ENCODE results near the gene ACP6.
A peak's percentile ranks its signal among the peaks of the same experiment; 100 is the strongest.

ACP6 gene

DNA sequence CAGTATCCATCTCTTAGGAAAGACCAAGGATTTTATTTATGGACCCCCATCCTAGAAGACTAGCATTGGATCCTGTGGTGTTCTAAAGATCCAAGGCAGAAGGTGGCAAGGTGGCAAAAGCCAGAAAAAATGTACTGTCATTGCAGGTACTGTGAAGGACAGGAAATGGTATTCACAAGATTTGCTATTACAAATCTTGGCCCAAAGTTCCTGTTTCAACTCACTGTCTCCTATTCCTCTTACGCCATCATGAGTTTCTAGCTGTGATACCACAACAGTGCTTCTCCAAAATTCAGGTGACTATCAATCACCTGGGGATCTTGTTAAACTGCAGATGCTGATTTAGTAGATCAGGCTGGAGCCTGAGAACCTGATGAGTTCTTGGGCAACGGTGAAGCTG lies 21.4 kb downstream of the ACP6 start:
- no peak for DNase-seq (ENCODE audit: low read depth)

DNA sequence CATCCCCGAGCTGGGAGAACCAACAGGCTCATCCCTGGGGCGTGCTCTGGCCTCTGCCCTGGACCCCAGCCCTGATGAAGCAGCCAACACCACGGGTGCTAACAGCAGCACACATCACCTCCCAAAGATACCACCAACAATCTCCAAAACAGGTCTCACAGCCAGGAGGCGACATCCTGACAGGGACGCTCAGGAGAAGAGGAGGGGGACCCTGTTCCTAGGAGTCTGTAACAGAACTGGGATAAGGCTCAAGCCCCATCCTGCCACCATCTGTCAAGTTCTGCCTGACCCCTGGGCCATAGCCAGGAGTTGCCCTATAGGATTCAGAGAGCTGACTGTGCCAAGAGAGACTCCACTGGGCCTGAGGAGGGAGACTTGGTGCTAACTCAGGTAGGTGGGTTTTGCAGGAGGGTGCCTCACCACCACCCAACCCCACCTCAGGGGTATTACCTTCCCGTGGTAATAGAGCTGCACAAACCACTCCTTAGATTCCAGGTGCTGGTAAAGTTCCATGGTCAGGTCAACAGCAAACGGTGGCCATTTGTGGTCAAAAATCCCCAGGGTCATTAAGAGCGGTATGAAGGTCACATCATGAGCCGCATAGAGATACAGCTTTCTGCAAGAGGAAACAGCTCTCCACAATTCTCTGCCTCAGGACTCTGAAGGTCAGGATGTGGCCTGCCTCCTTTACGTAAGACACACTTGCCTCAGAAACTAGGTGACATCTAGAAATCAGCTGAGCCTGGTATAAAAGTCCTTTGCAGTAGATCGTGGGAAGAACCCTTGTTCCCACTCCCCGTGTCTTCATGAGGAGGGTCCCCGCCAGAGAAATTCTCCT lies 22.3 kb downstream of the ACP6 start:
- DNase-seq (ENCODE audit: low read depth) = no peak

DNA sequence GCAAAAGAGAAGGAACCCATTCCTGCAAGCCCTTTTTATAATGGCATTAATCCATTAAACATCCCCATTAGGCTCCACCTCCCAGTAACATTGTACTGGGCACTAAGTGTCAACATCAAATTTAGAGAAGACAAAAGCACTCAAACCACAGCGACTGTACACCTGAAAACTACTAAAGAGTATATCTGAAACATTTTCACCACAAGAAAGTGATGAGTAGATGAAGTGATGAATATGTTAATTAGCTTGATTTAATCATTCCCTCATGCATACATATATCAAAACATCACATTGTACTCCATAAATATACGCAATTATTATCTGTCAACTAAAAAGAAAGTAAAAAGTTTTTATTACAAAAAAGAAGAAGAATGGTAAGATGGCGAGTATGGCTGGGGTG lies 26.4 kb downstream of the ACP6 start:
- no peak for DNase-seq (ENCODE audit: low read depth)

DNA sequence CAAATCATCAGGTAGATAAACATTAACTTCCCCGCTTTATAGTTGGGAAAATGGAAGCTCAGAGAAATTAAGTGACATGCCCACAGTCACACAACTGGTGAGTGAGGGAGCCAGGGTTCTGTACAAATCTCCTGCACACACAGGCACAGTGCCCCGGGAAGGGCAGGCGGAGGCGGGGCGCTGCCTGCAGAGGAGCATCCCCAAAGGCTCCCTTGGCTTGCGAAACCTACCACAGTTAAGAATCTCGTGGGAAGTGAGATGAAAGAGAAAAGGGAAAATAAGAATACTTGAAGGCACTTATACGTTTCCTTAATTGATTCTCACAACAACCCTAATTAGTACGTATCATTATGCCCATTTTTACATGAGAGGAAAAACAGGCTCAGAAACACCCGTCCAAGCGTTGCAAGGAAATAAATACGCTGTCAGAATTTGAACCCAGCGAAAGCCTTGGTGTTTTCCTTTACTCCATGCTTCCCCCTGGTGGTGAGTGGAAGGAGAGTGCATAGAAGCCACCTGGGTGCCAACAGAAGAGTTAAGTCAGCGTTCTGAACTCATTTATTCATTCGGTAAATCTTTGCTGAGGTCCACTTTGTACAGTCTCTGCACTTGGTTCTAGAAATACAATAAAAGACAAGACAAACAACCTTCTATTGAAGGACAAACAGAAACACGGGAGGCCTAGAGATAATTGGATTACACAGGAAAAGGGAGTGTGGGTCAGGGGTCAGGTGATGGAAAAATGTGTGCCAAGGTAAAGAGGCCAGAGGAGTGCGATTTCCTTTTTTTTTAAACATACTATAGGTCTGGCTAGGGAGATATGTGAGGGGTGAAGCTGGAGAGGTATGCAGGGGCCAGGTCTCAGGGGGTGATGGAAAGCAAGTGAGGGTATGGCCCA lies 28.4 kb downstream of the ACP6 start:
- peak; percentile 31 for DNase-seq (ENCODE audit: low read depth)

DNA sequence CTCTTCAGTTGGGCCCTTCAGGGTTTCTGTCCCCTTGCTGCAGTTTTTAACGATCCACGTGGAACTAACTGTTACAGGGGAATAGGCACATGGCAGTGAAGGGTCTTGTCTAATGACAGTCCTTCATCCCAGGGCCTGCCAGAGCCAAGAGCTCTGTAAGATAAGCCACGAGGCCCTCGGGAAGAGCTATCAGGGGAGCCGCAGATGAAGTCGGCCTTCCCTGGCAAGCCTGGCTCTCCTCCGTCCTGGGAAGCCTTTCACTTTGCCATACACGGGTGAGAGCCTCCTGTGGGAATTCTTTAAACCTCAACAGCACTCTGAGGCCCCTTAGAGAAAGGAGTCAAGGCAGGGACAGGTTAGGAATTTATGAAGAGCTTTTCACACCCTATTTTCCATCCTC lies 29.0 kb downstream of the ACP6 start:
- no peak for DNase-seq (ENCODE audit: low read depth)

DNA sequence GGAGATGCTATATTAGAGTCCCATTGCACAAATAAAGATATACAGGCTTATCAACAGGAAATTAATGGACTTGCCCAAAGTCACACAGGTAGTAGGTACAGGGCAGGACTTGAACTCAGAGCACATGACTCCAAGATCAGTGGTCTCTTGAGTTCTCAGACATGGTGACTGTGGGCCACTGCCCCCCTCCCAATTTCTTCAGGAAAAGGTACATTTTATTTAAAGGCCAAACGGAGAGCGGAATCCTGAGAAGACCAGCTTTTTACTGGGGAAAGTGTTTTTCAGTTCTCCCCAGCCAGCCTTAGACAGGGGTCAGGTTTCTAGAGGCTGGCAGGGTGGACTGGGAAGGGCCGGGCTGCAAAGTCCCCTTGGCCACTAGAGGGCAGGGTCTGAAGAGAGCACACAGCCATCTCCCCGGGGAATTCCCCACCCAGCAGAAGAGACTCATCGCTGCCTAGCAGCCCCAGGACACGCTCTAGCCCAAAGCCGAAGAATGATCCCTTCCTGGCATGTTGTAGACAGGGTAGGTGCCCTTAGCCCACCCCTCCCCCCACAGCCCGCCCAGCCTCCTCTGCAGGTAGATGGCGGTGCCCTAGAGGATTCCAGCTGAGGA lies 29.7 kb downstream of the ACP6 start:
- peak; percentile 66 for DNase-seq (ENCODE audit: low read depth)

DNA sequence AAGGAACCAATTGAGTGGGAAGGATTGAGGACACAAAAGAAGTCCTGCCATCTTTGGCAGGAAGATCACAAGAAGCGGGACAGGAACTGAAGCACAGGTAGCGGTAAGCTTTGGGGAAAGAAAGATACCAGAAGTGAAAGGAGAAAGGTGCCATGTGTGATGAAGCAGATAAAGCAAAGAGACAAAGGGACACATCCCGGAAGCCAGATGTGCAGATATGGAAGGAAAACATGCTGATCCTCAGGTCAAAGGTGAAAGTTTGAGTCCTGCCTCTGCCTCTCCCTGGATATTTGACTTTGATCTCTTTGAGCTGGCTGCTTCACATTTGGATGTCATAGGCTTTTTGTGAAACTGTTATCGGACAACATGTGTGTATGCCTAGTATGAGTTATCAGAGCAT lies 34.0 kb downstream of the ACP6 start:
- DNase-seq (ENCODE audit: low read depth) = no peak

DNA sequence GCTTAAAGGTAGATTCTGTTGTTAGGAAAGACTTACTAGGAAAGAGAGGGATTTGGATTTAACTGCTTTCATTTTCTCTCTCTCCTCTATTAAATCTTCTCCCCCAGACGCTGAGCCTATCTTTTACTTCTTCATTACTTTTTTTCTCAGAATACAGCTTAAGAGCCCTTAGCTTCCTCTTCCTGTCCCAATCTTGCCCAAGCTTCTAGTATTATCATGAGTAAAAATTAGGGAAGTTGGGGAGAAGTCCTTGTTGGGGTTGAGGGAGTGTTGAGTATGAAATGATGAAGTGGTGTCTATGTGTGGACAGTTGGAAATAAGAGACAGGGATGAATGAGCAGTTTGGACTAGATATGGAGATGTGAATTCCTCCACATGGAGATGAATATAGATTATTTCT lies 35.0 kb downstream of the ACP6 start:
- no peak for DNase-seq (ENCODE audit: low read depth)

DNA sequence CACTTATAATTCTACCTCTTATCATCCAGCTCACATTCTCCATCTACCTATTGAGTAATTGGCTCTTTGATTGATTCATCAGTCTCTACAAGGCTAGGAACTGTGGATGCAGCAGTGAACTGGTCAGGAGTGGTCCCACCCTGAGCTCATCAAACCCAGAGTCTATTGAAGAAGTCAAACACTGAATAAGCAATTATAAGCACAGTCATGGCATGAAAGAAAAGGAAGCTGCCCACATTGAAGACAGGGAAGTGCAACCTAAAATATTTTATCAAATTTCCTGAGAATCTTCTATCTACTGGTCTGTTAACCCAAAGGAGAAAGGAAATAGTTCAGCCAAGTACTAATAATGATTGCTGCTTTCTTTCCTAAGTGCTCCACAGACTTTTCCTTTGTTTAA lies 35.7 kb downstream of the ACP6 start:
- no peak for DNase-seq (ENCODE audit: low read depth)

DNA sequence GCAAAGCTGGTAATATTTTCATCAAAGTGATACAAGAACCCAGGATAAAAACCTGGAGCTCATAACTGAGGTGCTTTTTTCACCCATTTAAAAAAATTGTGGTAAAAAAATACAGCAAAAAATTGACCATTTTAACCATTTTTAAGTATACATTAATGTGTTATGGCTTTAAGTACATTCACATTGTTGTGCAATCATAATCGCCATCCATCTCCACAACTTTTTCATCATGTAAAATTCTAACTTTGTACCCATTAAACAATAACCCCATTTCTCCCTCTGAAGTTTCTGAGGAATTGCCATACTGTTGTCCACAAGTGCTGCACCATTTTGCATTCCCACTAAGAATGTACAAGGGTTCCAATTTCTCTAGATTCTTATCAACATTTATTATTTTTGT lies 36.6 kb downstream of the ACP6 start:
- DNase-seq (ENCODE audit: low read depth) = no peak

DNA sequence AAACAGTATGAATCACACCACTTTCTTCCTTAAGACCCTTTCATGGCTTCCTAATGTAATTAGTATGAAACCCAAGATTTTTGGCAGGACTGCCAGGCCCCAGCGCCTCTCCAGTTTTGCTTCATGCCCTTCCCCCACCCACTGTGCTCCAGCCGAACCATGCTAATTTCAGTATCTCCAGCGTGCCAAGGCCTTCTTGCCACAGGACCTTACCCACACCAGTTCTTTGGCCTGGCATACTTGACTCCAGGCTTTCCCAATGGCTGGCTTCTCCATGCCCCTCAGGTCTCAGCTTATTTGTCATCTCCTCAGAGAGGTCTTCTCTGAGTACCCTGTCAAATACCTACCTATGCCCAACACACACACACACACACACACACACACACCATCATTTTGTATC lies 38.5 kb downstream of the ACP6 start:
- no peak for DNase-seq (ENCODE audit: low read depth)

DNA sequence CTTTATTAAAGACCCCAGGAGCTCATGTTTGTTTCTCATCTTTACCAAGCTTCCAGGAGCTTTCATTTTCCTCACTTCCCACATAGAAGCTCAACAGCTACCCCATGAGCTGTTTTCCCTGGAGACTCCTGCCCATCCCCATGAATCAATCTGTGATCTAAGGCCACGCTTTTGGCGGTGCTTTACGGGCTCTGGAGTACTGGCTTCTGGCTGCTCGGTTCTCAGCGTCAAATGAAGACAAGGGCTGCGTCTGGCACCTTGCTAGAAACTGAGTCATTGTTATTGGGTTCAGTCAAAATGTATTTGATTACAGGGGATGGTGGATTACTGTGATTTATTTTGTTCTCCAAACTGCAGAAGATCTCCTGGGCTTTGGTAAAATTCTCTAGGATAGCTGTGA lies 39.9 kb downstream of the ACP6 start:
- DNase-seq (ENCODE audit: low read depth) = peak; percentile 15

DNA sequence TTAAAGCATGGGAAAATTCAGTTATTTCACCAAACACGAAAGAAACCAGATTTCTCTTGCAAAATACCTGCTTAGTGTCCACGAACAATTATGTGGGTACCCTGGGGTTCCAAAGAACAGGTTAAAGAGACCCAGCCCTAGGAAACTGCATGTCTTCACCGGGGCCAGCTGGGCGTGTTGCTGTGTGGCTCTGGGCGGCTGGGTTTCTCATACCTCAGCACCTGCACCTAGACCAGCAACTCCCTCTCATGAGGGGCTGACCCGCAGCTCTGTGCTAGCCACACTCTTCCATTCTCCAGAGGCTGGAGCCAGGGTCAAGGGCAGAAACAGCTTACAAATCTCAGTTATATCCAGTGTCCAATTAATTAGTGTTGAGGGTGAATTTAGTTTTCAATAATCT lies 40.3 kb downstream of the ACP6 start:
- DNase-seq (ENCODE audit: low read depth) = no peak

DNA sequence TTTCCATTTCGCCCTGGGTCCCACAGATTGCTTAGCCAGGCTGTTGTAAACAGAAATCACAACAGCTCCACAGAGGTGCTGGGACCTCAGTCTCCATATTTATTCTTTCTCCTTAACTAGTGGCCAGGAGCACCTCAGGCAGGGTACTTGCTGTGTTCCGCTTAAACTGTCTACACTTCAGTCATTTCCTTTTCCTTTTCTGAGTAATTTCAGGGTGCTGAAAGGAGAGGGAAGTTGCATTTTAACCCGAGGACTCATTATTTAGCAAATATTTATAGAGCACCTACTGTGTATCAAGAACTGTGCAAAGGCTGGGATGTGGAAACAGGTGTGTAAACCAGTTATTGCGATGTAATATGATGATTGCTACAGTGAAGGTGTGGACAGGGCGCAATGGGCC lies 41.9 kb downstream of the ACP6 start:
- no peak for DNase-seq (ENCODE audit: low read depth)

DNA sequence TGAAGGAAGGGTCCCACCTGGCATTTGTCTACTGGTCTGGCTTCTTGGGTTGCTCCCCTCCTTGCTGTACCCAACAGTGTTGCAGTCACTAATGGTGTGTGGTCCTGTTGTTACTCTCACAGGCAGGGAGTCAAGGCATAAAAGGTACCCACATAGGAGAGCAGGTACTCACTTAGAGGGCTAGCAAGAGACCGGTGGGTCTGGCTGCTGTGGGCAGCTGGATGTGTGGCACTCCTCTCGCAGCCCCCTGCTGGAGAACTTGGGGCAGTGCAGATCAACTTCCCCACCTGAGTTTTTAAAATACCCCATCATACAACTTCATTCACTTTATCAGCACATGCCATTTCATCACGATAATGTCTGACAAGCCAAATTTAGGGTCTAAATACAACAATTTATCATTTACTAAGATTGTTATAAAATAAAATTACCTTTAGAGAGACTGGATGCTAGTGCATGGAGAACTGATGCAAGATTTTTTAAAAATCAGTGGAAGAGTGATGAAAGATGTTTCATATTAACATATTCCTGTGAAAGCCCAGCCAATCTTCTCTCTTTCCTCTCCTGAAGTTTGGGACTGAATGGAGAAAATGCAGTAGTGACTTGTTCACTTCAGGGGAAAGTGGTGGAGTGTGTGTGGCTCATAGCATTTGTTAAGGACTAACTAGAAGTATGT lies 42.8 kb downstream of the ACP6 start:
- peak; percentile 21 for DNase-seq (ENCODE audit: low read depth)

DNA sequence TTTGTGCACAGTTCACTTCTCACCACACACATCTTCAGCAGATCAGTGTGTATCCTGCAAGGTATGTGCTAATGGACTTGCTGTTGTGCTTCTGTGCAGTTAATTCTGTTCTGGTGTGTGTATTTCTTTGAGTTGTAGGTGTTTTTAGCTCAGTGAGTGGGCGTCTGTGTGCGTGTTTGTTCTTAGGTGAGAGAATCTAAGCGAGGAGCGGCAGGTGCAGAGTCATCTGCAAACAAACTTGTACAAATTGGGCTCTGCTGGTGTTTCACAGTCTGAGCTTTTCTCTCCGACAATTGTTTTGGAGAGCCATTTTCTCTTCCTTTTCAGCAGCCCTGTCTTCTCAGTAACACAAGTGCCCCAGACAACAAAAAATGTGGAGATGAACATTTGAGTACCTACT lies 43.6 kb downstream of the ACP6 start:
- DNase-seq (ENCODE audit: low read depth) = no peak

DNA sequence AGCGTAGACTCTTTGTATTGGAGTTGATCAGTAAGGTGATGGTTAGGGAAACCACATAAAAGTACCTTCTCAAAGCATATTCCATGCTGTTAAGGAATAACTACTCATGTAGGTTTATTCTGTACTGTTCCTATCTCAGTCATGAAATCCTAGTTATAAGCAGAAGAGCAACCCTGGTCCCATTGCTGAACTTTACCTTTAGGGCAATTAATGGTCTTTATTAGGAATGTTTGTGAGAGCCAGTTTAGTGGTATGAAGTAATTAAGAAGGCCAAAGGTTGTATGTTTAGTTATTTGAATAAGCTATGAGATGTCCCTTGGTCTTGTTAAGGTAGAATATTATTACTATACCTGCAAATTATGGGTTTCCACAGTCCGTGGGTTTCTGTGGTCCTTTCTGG lies 44.0 kb downstream of the ACP6 start:
- no peak for DNase-seq (ENCODE audit: low read depth)

DNA sequence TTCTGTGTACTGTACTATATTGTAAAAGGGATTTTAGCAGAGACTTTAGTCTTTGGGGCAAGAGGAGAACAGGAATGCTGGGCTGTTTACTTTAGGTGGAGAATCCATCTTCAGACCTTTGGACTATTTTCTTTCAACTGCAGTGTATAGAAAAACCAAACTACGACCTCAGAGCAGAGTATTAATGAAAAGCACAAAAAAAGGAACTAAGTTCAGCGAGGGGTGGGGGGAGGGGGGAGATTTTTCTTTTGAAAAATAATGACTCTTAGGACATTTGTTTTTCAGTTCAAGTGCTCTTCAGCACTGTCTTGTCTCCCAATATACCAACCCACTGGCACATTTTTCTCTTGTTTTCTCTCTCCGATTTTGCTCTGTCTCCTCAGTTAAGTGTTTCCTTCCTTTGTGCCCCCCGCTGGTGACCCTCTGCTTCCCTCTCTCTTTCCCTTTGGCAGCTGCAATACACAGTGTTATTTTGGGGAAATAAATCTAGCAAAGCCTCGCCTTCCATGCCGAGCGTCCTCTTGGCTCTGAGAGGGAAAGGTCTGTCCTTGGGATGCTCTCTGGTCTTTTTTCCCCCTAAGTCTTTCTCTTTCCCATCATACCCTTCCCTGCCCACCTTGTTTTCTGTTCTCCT lies 44.8 kb downstream of the ACP6 start:
- DNase-seq (ENCODE audit: low read depth) = no peak

DNA sequence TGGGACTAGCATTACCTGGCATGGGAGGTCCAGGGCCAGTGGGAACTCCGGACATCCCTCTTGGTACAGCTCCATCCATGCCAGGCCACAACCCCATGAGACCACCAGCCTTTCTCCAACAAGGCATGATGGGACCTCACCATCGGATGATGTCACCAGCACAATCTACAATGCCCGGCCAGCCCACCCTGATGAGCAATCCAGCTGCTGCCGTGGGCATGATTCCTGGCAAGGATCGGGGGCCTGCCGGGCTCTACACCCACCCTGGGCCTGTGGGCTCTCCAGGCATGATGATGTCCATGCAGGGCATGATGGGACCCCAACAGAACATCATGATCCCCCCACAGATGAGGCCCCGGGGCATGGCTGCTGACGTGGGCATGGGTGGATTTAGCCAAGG lies 45.8 kb downstream of the ACP6 start:
- no peak for DNase-seq (ENCODE audit: low read depth)

DNA sequence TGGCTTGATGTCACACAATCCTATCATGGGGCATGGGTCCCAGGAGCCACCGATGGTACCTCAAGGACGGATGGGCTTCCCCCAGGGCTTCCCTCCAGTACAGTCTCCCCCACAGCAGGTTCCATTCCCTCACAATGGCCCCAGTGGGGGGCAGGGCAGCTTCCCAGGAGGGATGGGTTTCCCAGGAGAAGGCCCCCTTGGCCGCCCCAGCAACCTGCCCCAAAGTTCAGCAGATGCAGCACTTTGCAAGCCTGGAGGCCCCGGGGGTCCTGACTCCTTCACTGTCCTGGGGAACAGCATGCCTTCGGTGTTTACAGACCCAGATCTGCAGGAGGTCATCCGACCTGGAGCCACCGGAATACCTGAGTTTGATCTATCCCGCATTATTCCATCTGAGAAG lies 46.3 kb downstream of the ACP6 start:
- no peak for DNase-seq (ENCODE audit: low read depth)

DNA sequence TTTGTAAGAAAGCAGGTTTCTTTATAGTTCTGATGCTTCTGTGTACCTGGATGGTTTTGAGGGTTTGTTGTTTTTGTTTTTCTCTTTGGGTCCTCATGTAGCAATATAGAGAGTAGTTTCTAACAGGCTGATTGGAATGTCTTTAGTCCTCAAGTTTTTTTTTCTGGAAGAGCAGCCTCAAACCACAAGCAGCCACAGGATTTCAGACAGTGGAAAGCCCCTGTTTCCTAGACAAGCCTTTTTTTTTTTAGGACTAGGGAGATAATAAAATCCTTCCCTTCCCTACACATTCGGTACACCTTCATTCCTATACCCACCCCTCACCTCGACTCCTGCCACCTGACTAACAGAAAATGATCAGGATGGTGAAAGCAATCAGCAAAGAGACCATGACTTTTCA lies 47.6 kb downstream of the ACP6 start:
- no peak for DNase-seq (ENCODE audit: low read depth)

DNA sequence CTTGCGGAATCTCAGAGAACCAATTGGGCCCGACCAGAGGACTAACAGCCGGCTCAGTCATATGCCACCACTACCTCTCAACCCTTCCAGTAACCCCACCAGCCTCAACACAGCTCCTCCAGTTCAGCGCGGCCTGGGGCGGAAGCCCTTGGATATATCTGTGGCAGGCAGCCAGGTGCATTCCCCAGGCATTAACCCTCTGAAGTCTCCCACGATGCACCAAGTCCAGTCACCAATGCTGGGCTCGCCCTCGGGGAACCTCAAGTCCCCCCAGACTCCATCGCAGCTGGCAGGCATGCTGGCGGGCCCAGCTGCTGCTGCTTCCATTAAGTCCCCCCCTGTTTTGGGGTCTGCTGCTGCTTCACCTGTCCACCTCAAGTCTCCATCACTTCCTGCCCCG lies 49.8 kb downstream of the ACP6 start:
- DNase-seq (ENCODE audit: low read depth) = no peak

Data from fibroblast of gingiva (primary cell).